ENCODE measurements around the gene TMED4. TPM values are rescaled to one million over a fixed set of nuclear protein-coding genes. Genes with fewer than 3 reads are reported as not detected.

TMED4 gene
- total RNA-seq, 4 donors from 2014 or later, result 133 to 166 (median 153) TPM

DNA sequence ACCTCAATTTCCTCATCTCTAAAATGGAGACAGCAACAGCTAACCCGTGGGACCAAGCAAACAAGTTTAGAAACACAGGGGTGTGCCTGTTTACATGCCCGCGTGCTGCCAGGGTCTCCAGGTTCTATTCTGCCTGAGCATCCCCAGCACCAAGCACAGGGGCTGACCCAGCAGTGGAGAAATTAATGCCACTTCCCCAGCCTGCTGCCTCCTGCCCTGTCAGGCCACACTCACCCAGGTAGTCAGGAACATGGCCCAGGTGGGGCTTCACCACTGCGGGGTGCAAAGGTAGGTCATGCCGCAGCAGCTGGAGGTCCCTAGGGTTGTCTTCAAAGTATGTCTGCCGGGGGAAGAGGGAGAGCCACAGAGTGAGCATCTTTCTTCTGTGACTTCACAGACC lies 14.1 kb downstream of the TMED4 start:
- 90 to 93% methylated on average over 6 of the region's 6 CpGs for WGBS, 2 donors
- TF ChIP-seq CTCF (IDR thresholded peaks at IDR 0.05) (no peak), POLR2A (IDR thresholded peaks at IDR 0.05) (no peak)
- DNase-seq (ENCODE audit: low spot score in 2 of 2), result no peak
- H3K4me3 ChIP-seq (ENCODE audit: low read depth, poor library complexity, severe bottlenecking), result no peak overlapping the region
- intact Hi-C loops (cut with DNase I; ENCODE audit: low total_unique reads), result loop anchor here (10.0 kb wide), 1 partner anchor 73 kb away; the partner anchor contains the start of gene NUDCD3

- no peak for DNase-seq (ENCODE audit: low spot score in 2 of 2)
- no peak for TF ChIP-seq CTCF (IDR thresholded peaks at IDR 0.05)
- no peak for TF ChIP-seq POLR2A (IDR thresholded peaks at IDR 0.05)
- H3K4me3 ChIP-seq (ENCODE audit: low read depth, poor library complexity, severe bottlenecking), result no peak overlapping the region
- intact Hi-C loops (cut with DNase I; ENCODE audit: low total_unique reads), result loop anchor here (10.0 kb wide), 1 partner anchor 72 kb away; the partner anchor contains the start of gene NUDCD3
- 89 to 95% methylated on average over 5 of the region's 5 CpGs for WGBS, 2 donors
Observed at GRCh38 chr7:44566680-44567079, 15.4 kb downstream of the TMED4 start.

GRCh38 chr7:44565795-44566559 lies 16.1 kb downstream of the TMED4 start:
- no peak overlapping the region for H3K4me3 ChIP-seq (ENCODE audit: low read depth, poor library complexity, severe bottlenecking)
- TF ChIP-seq POLR2A (IDR thresholded peaks at IDR 0.05) (no peak), CTCF (IDR thresholded peaks at IDR 0.05) (no peak)
- intact Hi-C loops (cut with DNase I; ENCODE audit: low total_unique reads), result loop anchor here (10.0 kb wide), 1 partner anchor 71 kb away; the partner anchor contains the start of gene NUDCD3
- WGBS, 2 donors, result 75 to 79% methylated on average over 15 to 16 of the region's 16 CpGs
- DNase-seq (ENCODE audit: low spot score in 2 of 2), result no peak

- peak in 1 of 3 donors; percentile 62 for TF ChIP-seq CTCF (IDR thresholded peaks at IDR 0.05)
- TF ChIP-seq POLR2A (IDR thresholded peaks at IDR 0.05), result no peak
- intact Hi-C loops (cut with DNase I; ENCODE audit: low total_unique reads), result loop anchor here (10.0 kb wide), 1 partner anchor 70 kb away; the partner anchor contains the start of gene NUDCD3
- no peak overlapping the region for H3K4me3 ChIP-seq (ENCODE audit: low read depth, poor library complexity, severe bottlenecking)
- 63 to 65% methylated on average over 13 of the region's 13 CpGs for WGBS, 2 donors
- peak in 1 of 2 donors; percentile 92 for DNase-seq (ENCODE audit: low spot score in 2 of 2)
Observed at GRCh38 chr7:44565097-44565794, 16.8 kb downstream of the TMED4 start.

GRCh38 chr7:44564606-44565005 lies 17.4 kb downstream of the TMED4 start:
- DNase-seq (ENCODE audit: low spot score in 2 of 2), result no peak
- 86 to 88% methylated on average over 2 of the region's 2 CpGs for WGBS, 2 donors
- no peak for TF ChIP-seq CTCF (IDR thresholded peaks at IDR 0.05)
- no peak for TF ChIP-seq POLR2A (IDR thresholded peaks at IDR 0.05)
- no peak overlapping the region for H3K4me3 ChIP-seq (ENCODE audit: low read depth, poor library complexity, severe bottlenecking)
- intact Hi-C loops (cut with DNase I; ENCODE audit: low total_unique reads), result loop anchor here (5.0 to 10.0 kb wide), 2 partner anchors 70 to 322 kb away; partner anchors contain the start of gene NUDCD3

Data from lower leg skin (tissue), 4 donors.